Lung (tissue), 12 donors: ENCODE measurements around the gene MED12. TPM values are rescaled to one million over a fixed set of nuclear protein-coding genes. Genes with fewer than 3 reads are reported as not detected.

Experiments used
- ATAC-seq: fragments of 200-7000 bp; cut with Tn5 transposase; one replicate; pipeline ENCODE4 v1.9.1; 2020; ENCODE audit warnings: moderate number of reproducible peaks; ENCODE audit not compliant: insufficient read depth, low FRiP score
- DNase-seq, 3 donors: peaks; one replicate each; pipeline ENCODE4 v3.0.0-alpha.2; 2013 to 2017
- H3K27ac ChIP-seq, 2 donors: one replicate each; pipeline ENCODE4 v1.5.1; 2013; ENCODE audit warnings: mild to moderate bottlenecking in 2 of 2, moderate library complexity in 2 of 2, control low read depth in 1 of 2, inconsistent platforms in 1 of 2, low read depth in 1 of 2, low read length in 1 of 2
- H3K27me3 ChIP-seq, 3 donors: one replicate each; pipeline ENCODE4 v1.5.1; 2013; ENCODE audit warnings: low read length in 2 of 3; ENCODE audit not compliant: control insufficient read depth in 3 of 3, insufficient read depth in 3 of 3
- H3K36me3 ChIP-seq, 4 donors: one replicate each; pipeline ENCODE4 v1.5.1; 2013; ENCODE audit warnings: low read length in 4 of 4, mild to moderate bottlenecking in 1 of 4, moderate library complexity in 1 of 4; ENCODE audit not compliant: control insufficient read depth in 4 of 4, insufficient read depth in 4 of 4
- H3K4me1 ChIP-seq, 5 donors: one replicate each; pipeline ENCODE4 v1.5.1; 2013; ENCODE audit warnings: low read length in 5 of 5, mild to moderate bottlenecking in 2 of 5, moderate library complexity in 1 of 5; ENCODE audit not compliant: control insufficient read depth in 5 of 5, insufficient read depth in 5 of 5
- H3K4me3 ChIP-seq: one replicate; pipeline ENCODE4 v1.5.1; 2013; ENCODE audit warnings: mild to moderate bottlenecking, control low read depth, moderate library complexity
- H3K9ac ChIP-seq, 2 donors: one replicate each; pipeline ENCODE4 v1.5.1; 2013; ENCODE audit warnings: low read length in 2 of 2, control low read depth in 1 of 2; ENCODE audit not compliant: insufficient read depth in 1 of 2
- H3K9me3 ChIP-seq, 4 donors: one replicate each; pipeline ENCODE4 v1.5.1; 2013; ENCODE audit warnings: low read length in 3 of 4, mild to moderate bottlenecking in 1 of 4, moderate library complexity in 1 of 4; ENCODE audit not compliant: control insufficient read depth in 4 of 4, insufficient read depth in 3 of 4
- WGBS, 2 donors: extraction: QIAGEN DNeasy Blood & Tissue Kit; methylation state at CpG; one replicate each; pipeline ENCODE4 v1.1.7; 2013; 5-methylcytosine and 5-hydroxymethylcytosine counted together
- polyA plus RNA-seq, 2 donors: library from polyadenylated mRNA; stranded (reverse); fragments of 200-250 nt; gene quantifications; one replicate each; pipeline ENCODE4 v1.2.1, GENCODE V29; 2013
- total RNA-seq, 2 donors: library from RNA; depleted of rRNA in 1 of 2; stranded (reverse); fragments of >200 nt in 1 of 2; gene quantifications; one replicate each; pipeline ENCODE4 v1.2.1, GENCODE V29; 2014 to 2021
- TF ChIP-seq, protein P1 (sequence below): IDR thresholded peaks from 2 replicates; pipeline ENCODE4 v1.5.1; 2012; ENCODE audit warnings: mild to moderate bottlenecking; ENCODE audit errors: control extremely low read depth, extremely low read depth
- donor health status: control.
- donor health status: control.
- donor health status: Bipolar disorder and iron deficiency.
- donor health status: healthy.
- donor health status: DM: yes; HTN: yes; CAD: no.

Gene MED12
- total and polyA plus RNA-seq, 4 donors: 10.3 to 41.1 (median 24.9) TPM

DNA sequence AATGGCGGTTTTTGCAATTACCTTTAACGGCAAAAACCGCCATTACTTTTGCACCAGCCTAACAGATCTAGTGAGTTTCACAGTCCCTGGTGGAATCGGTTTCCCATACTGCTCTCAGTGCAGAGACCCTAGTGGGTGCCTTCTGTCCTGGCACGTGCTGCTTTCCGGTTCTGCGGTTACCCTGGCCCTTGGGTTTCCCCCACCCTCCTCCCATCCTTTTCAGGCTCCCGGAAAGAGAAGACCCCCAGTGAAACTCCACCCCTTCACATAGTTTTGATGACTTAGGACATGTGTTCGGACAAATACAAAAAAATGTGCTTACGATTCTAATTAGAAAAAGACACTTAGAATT is 63.1 kb downstream of the MED12 start:
- 2 to 46% methylated on average over 7 to 10 of the region's 10 CpGs for WGBS, 2 donors
- peaks cover 0 to 19% (median 7%) of the 10 kb centered on the region in 5 donors for H3K4me1 ChIP-seq
- H3K9ac ChIP-seq: peak overlapping the region; percentile 52 to 97
- ATAC-seq (peak; percentile 30), DNase-seq (no peak)
- TF ChIP-seq, protein P1, sequence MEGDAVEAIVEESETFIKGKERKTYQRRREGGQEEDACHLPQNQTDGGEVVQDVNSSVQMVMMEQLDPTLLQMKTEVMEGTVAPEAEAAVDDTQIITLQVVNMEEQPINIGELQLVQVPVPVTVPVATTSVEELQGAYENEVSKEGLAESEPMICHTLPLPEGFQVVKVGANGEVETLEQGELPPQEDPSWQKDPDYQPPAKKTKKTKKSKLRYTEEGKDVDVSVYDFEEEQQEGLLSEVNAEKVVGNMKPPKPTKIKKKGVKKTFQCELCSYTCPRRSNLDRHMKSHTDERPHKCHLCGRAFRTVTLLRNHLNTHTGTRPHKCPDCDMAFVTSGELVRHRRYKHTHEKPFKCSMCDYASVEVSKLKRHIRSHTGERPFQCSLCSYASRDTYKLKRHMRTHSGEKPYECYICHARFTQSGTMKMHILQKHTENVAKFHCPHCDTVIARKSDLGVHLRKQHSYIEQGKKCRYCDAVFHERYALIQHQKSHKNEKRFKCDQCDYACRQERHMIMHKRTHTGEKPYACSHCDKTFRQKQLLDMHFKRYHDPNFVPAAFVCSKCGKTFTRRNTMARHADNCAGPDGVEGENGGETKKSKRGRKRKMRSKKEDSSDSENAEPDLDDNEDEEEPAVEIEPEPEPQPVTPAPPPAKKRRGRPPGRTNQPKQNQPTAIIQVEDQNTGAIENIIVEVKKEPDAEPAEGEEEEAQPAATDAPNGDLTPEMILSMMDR: no peak
- H3K27ac ChIP-seq: peak overlapping the region; percentile 72 to 82
- no peaks in the 10 kb centered on the region for H3K9me3 ChIP-seq
- H3K27me3 ChIP-seq: no peaks in the 10 kb centered on the region
- no peaks in the 10 kb centered on the region for H3K36me3 ChIP-seq
- H3K4me3 ChIP-seq: peak overlapping the region; percentile 16

DNA sequence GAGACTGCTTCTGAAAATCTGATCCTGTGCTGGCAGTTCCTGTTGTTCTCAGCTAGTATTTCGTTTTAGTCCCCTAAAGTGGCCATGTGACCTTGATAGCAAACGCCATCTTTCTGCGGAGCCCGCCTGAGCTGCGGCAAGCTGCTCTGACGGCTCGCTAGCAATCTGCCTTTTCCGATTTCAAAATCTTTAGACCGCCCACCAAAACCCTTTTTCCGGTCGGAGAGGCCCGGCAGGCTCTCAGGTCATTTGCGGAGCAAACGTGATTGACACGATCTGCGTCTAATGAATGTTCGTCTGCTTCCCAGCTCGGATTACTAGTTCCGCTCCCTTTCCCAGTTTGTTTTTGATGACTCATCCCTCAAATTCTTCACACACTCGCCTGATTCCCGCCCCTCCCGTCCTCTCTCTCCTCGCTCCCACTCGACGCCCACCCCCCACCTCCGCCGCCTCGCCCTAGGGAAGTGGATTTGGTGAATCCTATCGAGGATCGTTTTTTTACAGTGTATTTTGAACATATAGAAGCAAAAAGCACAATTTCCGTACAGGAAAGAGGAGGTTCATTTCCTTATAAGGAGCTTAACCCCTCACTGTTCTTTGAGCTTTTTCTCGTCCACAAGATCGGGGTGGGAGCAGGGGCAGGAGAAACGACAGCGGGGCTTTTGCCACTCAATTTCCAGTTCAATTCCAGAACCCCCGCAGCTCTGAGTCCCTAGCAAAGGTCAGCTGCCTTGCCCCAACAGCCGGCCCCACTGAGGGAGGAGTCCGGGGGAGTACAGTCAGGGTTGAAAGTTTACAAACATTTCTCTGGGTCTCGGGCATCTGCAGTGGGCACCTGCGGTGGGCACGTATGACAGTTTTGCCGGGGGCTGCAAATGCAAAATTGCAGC is 63.8 kb downstream of the MED12 start:
- DNase-seq (peak; percentile 93 to 98 (median 97)), ATAC-seq (peak; percentile 87)
- 1 to 33% methylated on average over 41 to 42 of the region's 42 CpGs for WGBS, 2 donors

DNA sequence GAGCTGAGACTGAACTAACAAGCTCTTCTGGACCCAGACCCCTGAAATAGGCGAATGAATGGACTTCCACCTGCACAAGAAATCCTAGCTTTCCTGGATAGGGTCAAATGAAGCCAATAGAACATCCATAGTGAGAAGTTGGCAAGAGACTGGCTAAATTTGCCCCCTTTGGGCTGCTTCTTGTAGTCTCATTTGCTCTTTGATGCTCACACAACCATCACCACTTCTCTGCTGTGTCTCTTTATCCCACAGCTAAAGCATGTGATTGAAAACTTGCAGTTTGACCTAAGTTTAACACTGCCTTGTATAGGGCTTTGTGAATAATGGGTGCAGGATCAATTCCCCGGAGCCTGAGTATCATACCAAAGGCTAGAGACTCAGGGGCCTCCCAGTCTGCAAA is 64.5 kb downstream of the MED12 start:
- H3K9ac ChIP-seq: peak overlapping the region in 1 of 2 donors; percentile 38
- WGBS, 2 donors: 44 to 56% methylated on average over 2 of the region's 2 CpGs

More for the DNA sequence above, 63.8 kb downstream of the MED12 start:
- Histone ChIP-seq H3K9me3 (no peaks in the 10 kb centered on the region), H3K9ac (peak overlapping the region; percentile 52 to 97), H3K4me3 (peak overlapping the region; percentile 13), H3K4me1 (peaks cover 0 to 19% (median 7%) of the 10 kb centered on the region in 5 donors), H3K27ac (peak overlapping the region; percentile 72 to 86), H3K36me3 (no peaks in the 10 kb centered on the region), H3K27me3 (no peaks in the 10 kb centered on the region)
- TF ChIP-seq, protein P1: no peak

More for the DNA sequence above, 64.5 kb downstream of the MED12 start:
- Histone ChIP-seq H3K4me3 (no peak overlapping the region), H3K4me1 (peaks cover 0 to 19% (median 7%) of the 10 kb centered on the region in 5 donors), H3K36me3 (no peaks in the 10 kb centered on the region), H3K27me3 (no peaks in the 10 kb centered on the region), H3K9me3 (no peaks in the 10 kb centered on the region), H3K27ac (peak overlapping the region in 1 of 2 donors; percentile 86)
- DNase-seq: peak in 2 of 3 donors; percentile 20 to 34
- ATAC-seq: no peak
- TF ChIP-seq, protein P1: no peak
